A549 (cell line): ENCODE results near the gene CCDC63. TPM values are rescaled to one million over a fixed set of nuclear protein-coding genes. Genes with fewer than 3 reads are reported as not detected.

ENCODE experiments used
- ATAC-seq, 2 experiments: fragments of 200-7000 bp in 1 of 2; fragments of >200 bp in 1 of 2; cut with Nextera tagmentation in 1 of 2; cut with Tn5 transposase in 1 of 2; 3 replicates each; pipeline versions ENCODE4 v1.8.0 to v1.9.1; 2018 to 2020; ENCODE audit warnings: mild to moderate bottlenecking in 1 of 2, moderate library complexity in 1 of 2
- CTCF ChIA-PET: fragments of 300-600 bp; sonication (Branson Sonifier 250); formaldehyde crosslinking; extraction: SDS; loops from one replicate; lab custom pipeline; 2021; ENCODE audit warnings: antibody characterized with exemption, inconsistent platforms; lab: Yijun Ruan, JAX
- POLR2A ChIA-PET: fragments of 350-600 bp; formaldehyde crosslinking; extraction: SDS; loops from one replicate; lab custom pipeline; 2021; ENCODE audit warnings: antibody characterized with exemption, inconsistent platforms; lab: Yijun Ruan, JAX
- DNase-seq, 2 experiments: peaks; one replicate each; pipeline versions ENCODE4 v3.0.0 to v3.0.0-alpha.2; 2011 to 2016; ENCODE audit warnings: low read depth in 1 of 2, low spot score in 1 of 2
- FAIRE-seq: peaks from 2 replicates; lab custom pipeline; 2011; peaks lifted over from hg19 to GRCh38; lab: Jason Lieb, UNC
- H3K27ac ChIP-seq, 2 experiments: fragments of >200 bp; sonication (Bioruptor Twin); formaldehyde crosslinking; 3 replicates each; pipeline ENCODE4 v1.5.1; 2016 to 2017
- H3K4me1 ChIP-seq: fragments of >200 bp; sonication (Bioruptor Twin); formaldehyde crosslinking; 3 replicates; pipeline ENCODE4 v1.6.1; 2016
- H3K4me2 ChIP-seq: fragments of >200 bp; sonication (Bioruptor Twin); formaldehyde crosslinking; 3 replicates; pipeline ENCODE4 v1.6.1; 2016
- H3K4me3 ChIP-seq: fragments of >200 bp; sonication (Bioruptor Twin); formaldehyde crosslinking; 3 replicates; pipeline ENCODE4 v1.5.1; 2016
- H3K9me3 ChIP-seq: fragments of >200 bp; sonication (Bioruptor Twin); formaldehyde crosslinking; 3 replicates; pipeline ENCODE4 v1.6.1; 2016
- CBX2 ChIP-seq: fragments of 200-600 bp; sonication (generic); IDR thresholded peaks from 2 replicates; pipeline ENCODE4 v1.6.1; 2016; ENCODE audit warnings: low read depth, mild to moderate bottlenecking, borderline replicate concordance
- CEBPB ChIP-seq, 2 experiments: fragments of >200 bp in 1 of 2; sonication (Bioruptor Twin) in 1 of 2; formaldehyde crosslinking in 1 of 2; IDR thresholded peaks; 2 replicates each; pipeline ENCODE4 v1.6.1; 2012 to 2016
- CHD2 ChIP-seq: fragments of 150-350 bp; IDR thresholded peaks from 2 replicates; pipeline ENCODE4 v1.6.1; 2014; ENCODE audit warnings: low read length; ENCODE audit not compliant: partially characterized antibody
- EHMT2 ChIP-seq: fragments of 200-600 bp; sonication (generic); IDR thresholded peaks from 2 replicates; pipeline ENCODE4 v1.6.1; 2016; ENCODE audit warnings: antibody characterized with exemption, low read depth, mild to moderate bottlenecking, moderate library complexity
- ELK1 ChIP-seq: fragments of 150-350 bp; IDR thresholded peaks from 2 replicates; pipeline ENCODE4 v1.6.1; 2014; ENCODE audit warnings: low read depth, mild to moderate bottlenecking, low read length
- HDAC2 ChIP-seq: fragments of 200-600 bp; sonication (generic); IDR thresholded peaks from 2 replicates; pipeline ENCODE4 v1.6.1; 2016
- HMGXB4 ChIP-seq: fragments of 250-450 bp; sonication (Bioruptor Pico); IDR thresholded peaks from 2 replicates; pipeline ENCODE4 v1.5.0; 2021; ENCODE audit warnings: mild to moderate bottlenecking, moderate library complexity, borderline replicate concordance
- HOXA7 ChIP-seq: fragments of 250-450 bp; sonication (Bioruptor Pico); IDR thresholded peaks from 2 replicates; pipeline ENCODE4 v1.5.0; 2020; ENCODE audit warnings: mild to moderate bottlenecking, moderate library complexity
- HOXB13 ChIP-seq: fragments of 250-450 bp; sonication (Bioruptor Pico); IDR thresholded peaks from 2 replicates; pipeline ENCODE4 v1.5.0; 2020; ENCODE audit warnings: low read depth, mild to moderate bottlenecking, moderate library complexity
- JUN ChIP-seq, 2 experiments: fragments of >200 bp; sonication (Bioruptor Twin); formaldehyde crosslinking; IDR thresholded peaks; 2 replicates in 1 of 2; 3 replicates in 1 of 2; pipeline ENCODE4 v1.6.1; 2016 to 2017
- MAFK ChIP-seq: fragments of 450-650 bp; IDR thresholded peaks from 2 replicates; pipeline ENCODE4 v1.6.1; 2014; ENCODE audit not compliant: partially characterized antibody
- MAX ChIP-seq: IDR thresholded peaks from 2 replicates; pipeline ENCODE4 v1.6.1; 2012
- NFE2L2 ChIP-seq: fragments of 150-350 bp; conservative IDR thresholded peaks from 2 replicates; pipeline ENCODE4 v1.6.1; 2014; ENCODE audit warnings: low read length
- NR3C1 ChIP-seq: fragments of >200 bp; sonication (Bioruptor Twin); formaldehyde crosslinking; IDR thresholded peaks from 3 replicates; pipeline ENCODE4 v1.6.1; 2017
- RAD21 ChIP-seq, 2 experiments: fragments of >200 bp in 1 of 2; sonication (Bioruptor Twin) in 1 of 2; formaldehyde crosslinking in 1 of 2; IDR thresholded peaks in 1 of 2; conservative IDR thresholded peaks in 1 of 2; 2 replicates in 1 of 2; 3 replicates in 1 of 2; pipeline ENCODE4 v1.6.1; 2012 to 2018; ENCODE audit warnings: inconsistent platforms in 1 of 2
- RFX5 ChIP-seq: fragments of 450-650 bp; IDR thresholded peaks from 2 replicates; pipeline ENCODE4 v1.7.1; 2014; ENCODE audit warnings: antibody characterized with exemption, mild to moderate bottlenecking, moderate library complexity
- SMC3 ChIP-seq: fragments of >200 bp; sonication (Bioruptor Twin); formaldehyde crosslinking; IDR thresholded peaks from 3 replicates; pipeline ENCODE4 v1.6.1; 2018; ENCODE audit warnings: inconsistent platforms
- TFCP2L1 ChIP-seq: fragments of 250-450 bp; sonication (Bioruptor Pico); IDR thresholded peaks from 2 replicates; pipeline ENCODE4 v1.5.0; 2021; ENCODE audit warnings: mild to moderate bottlenecking
- WGBS: methylation state at CpG from one replicate; pipeline ENCODE4 v1.1.6; 2017; ENCODE audit errors: missing lambda C conversion rate; 5-methylcytosine and 5-hydroxymethylcytosine counted together
- polyA minus RNA-seq: library from RNA; depleted of rRNA, polyadenylated mRNA; stranded (reverse); fragments of >200 nt; gene quantifications from 2 replicates; pipeline ENCODE4 v1.2.3, GENCODE V29; 2011; rRNA and poly(A)+ RNA removed
- polyA plus RNA-seq, 4 experiments: library from polyadenylated mRNA; depleted of rRNA in 3 of 4; stranded (reverse); fragments of >200 nt; fragmentation: RNase III in 1 of 4; extraction: RNeasy Plus Mini Kit Qiagen cat#74134 plus additional on column Dnase treatment in 1 of 4; gene quantifications; 2 replicates in 3 of 4; 3 replicates in 1 of 4; pipeline ENCODE4 v1.2.3, GENCODE V29; 2011 to 2017
- TF ChIP-seq, protein P1 (sequence below): IDR thresholded peaks from 2 replicates; pipeline ENCODE4 v1.6.1; 2012
- TF ChIP-seq, protein P2 (sequence below): fragments of >200 bp; sonication (Bioruptor Twin); formaldehyde crosslinking; IDR thresholded peaks from 3 replicates; pipeline ENCODE4 v1.5.1; 2016
- TF ChIP-seq, protein P3 (sequence below): fragments of >200 bp; sonication (Bioruptor Twin); formaldehyde crosslinking; IDR thresholded peaks from 2 replicates; pipeline ENCODE4 v1.6.1; 2016
- TF ChIP-seq, protein P4 (sequence below): fragments of 250-450 bp; sonication (Bioruptor Pico); IDR thresholded peaks from 2 replicates; pipeline ENCODE4 v1.5.0; 2020; ENCODE audit warnings: low read depth, mild to moderate bottlenecking, moderate library complexity

The CCDC63 gene
- polyA plus RNA-seq (2011; rRNA removed): 0.04 and 0.05 TPM in 2 replicates
- polyA plus RNA-seq (2012; cell fraction: cytosol; rRNA removed): 0.03 and 0.04 TPM in 2 replicates
- not detected in 2 replicates for polyA plus RNA-seq (2012; cell fraction: nucleus; rRNA removed)
- polyA plus RNA-seq (2017; fragmentation: RNase III; extraction: RNeasy Plus Mini Kit Qiagen cat#74134 plus additional on column Dnase treatment): not detected in 3 replicates
- polyA minus RNA-seq: not detected in 2 replicates

DNA sequence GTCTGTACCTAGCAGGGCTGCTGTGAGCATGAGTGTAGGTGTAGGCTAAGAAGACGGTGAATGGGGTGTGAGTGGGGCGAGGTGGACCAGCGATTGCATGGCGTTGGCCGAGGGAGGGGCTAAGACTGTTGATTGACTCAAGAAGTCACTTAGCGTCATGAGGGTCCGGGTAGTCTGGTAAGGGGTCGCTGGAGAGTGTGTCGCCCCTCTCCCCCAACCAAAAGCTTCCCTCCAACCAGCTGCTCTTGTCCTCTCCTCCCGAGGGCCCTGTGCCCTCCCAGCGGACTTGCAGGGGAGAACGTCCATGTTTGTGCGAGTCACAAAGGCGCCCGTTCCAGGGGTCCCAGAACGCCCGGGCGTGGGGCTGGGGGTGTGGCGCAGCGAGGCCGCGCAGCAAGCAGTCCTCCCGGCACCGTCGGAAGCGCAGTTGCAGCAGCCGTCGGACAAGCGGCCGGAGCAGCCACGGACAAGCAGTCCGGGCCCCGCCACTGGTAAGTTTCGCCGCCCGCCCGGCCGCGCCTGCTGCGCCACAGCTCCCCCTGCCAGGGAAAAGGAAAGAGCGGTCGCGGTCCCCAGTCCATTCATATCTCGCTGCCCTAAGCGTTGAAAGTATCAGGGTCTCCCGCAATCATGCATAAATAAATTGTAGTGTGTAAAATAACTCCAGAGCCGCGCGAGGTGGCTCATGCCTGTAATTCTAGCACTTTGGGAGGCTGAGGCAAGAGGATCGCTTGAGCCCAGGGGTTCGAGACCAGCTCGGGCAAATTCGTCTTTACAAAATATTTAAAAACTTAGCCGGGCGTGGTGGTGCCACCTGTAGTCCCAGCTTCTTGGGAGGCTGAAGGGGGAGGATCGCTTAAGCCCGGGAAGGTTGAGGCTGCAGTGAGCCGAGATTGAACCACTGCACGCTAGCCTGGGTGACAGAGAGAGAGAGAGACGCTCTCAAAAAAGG, at the start of gene CCDC63:
Gene CCDC63 (plus strand): TSS at position 373 of the 952 bp plus-strand sequence. CDS start 5,968 bp downstream, outside the sequence.
- peak within 1 kb of the TSS; percentile 63 for H3K4me3 ChIP-seq
- peak within 1 kb of the TSS; percentile 76 to 90 for H3K27ac ChIP-seq
- 15% methylated on average over 40 of the region's 60 CpGs for WGBS
- FAIRE-seq (no peak), ATAC-seq (peak; percentile 92 to 95), DNase-seq (peak; percentile 75 to 83)
- no peaks in the 10 kb centered on the region for H3K4me1 ChIP-seq
- CTCF ChIA-PET: interaction anchor here (0.5 to 5.7 kb wide), 27 partner anchors 9 to 466 kb away, joined by 3 to 34 read pairs (median 3); no protein-coding TSS in a partner anchor
- TF ChIP-seq, protein P1, sequence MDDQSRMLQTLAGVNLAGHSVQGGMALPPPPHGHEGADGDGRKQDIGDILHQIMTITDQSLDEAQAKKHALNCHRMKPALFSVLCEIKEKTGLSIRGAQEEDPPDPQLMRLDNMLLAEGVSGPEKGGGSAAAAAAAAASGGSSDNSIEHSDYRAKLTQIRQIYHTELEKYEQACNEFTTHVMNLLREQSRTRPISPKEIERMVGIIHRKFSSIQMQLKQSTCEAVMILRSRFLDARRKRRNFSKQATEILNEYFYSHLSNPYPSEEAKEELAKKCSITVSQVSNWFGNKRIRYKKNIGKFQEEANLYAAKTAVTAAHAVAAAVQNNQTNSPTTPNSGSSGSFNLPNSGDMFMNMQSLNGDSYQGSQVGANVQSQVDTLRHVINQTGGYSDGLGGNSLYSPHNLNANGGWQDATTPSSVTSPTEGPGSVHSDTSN: 0 out of 2 replicates have a peak, but pooled peaks have one; percentile 26
- TF ChIP-seq NFE2L2 (no peak), MAFK (no peak), SMC3 (peak; percentile 49; the same call in 2 of the 3 replicates), NR3C1 (no peak), RAD21 (conservative IDR thresholded peaks at IDR 0.05 in 1 of 2, IDR thresholded peaks at IDR 0.05 in 1 of 2) (peak; percentile 39 to 46), MAX (peak; percentile 56), JUN (IDR thresholded peaks at IDR 0.05) (peak in 1 of 2 experiments; percentile 39; a peak in 1 of 5 replicates)
- TF ChIP-seq, protein P2, sequence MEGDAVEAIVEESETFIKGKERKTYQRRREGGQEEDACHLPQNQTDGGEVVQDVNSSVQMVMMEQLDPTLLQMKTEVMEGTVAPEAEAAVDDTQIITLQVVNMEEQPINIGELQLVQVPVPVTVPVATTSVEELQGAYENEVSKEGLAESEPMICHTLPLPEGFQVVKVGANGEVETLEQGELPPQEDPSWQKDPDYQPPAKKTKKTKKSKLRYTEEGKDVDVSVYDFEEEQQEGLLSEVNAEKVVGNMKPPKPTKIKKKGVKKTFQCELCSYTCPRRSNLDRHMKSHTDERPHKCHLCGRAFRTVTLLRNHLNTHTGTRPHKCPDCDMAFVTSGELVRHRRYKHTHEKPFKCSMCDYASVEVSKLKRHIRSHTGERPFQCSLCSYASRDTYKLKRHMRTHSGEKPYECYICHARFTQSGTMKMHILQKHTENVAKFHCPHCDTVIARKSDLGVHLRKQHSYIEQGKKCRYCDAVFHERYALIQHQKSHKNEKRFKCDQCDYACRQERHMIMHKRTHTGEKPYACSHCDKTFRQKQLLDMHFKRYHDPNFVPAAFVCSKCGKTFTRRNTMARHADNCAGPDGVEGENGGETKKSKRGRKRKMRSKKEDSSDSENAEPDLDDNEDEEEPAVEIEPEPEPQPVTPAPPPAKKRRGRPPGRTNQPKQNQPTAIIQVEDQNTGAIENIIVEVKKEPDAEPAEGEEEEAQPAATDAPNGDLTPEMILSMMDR: peak; percentile 59
- H3K9me3 ChIP-seq: no peaks in the 10 kb centered on the region
- H3K4me2 ChIP-seq: peak within 1 kb of the TSS; percentile 64
- POLR2A ChIA-PET: interaction anchor here (0.8 to 1.6 kb wide), 3 partner anchors 15 to 397 kb away, joined by 3 to 4 read pairs (median 3); partner anchors contain the start of gene ARPC3

GRCh38 chr12:110798461-110798860, 48.3 kb upstream of the CCDC63 start:
- no peaks in the 10 kb centered on the region for H3K4me1 ChIP-seq
- ATAC-seq: no peak
- FAIRE-seq: no peak
- H3K9me3 ChIP-seq: peaks cover 12% of the 10 kb centered on the region; the same call in 2 of the 3 replicates
- no peak for DNase-seq
- no peak overlapping the region for H3K4me3 ChIP-seq
- H3K27ac ChIP-seq: no peak overlapping the region
- CTCF ChIA-PET: interaction anchor here (1.2 kb wide), 1 partner anchor 29 kb away, joined by 3 read pairs; no protein-coding TSS in a partner anchor
- no peak overlapping the region for H3K4me2 ChIP-seq
- WGBS: 15% methylated on average over 3 of the region's 3 CpGs
- POLR2A ChIA-PET: no interaction called here
- no peak for TF ChIP-seq HOXB13
- no peak for TF ChIP-seq HOXA7 (CRISPR knock-in tag)
- TF ChIP-seq RFX5: no peak
- TF ChIP-seq HDAC2: no peak
- no peak for TF ChIP-seq HMGXB4 (CRISPR knock-in tag)
- no peak for TF ChIP-seq MAFK
- TF ChIP-seq, protein P2: no peak
- no peak for TF ChIP-seq TFCP2L1 (CRISPR knock-in tag)
- TF ChIP-seq CBX2: no peak
- TF ChIP-seq CEBPB (IDR thresholded peaks at IDR 0.05): no peak
- TF ChIP-seq, protein P3, sequence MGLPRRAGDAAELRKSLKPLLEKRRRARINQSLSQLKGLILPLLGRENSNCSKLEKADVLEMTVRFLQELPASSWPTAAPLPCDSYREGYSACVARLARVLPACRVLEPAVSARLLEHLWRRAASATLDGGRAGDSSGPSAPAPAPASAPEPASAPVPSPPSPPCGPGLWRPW: no peak
- TF ChIP-seq ELK1: no peak
- TF ChIP-seq, protein P4, sequence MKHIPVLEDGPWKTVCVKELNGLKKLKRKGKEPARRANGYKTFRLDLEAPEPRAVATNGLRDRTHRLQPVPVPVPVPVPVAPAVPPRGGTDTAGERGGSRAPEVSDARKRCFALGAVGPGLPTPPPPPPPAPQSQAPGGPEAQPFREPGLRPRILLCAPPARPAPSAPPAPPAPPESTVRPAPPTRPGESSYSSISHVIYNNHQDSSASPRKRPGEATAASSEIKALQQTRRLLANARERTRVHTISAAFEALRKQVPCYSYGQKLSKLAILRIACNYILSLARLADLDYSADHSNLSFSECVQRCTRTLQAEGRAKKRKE (CRISPR knock-in tag): no peak
- TF ChIP-seq EHMT2: no peak
- no peak for TF ChIP-seq CHD2
